ENCODE measurements around the gene MYO5A. TPM values are rescaled to one million over a fixed set of nuclear protein-coding genes. Genes with fewer than 3 reads are reported as not detected.
A peak's percentile ranks its signal among the peaks of the same experiment; 100 is the strongest.

MYO5A gene
- total RNA-seq, 1 donor from 2014 or later: 31.2 TPM

- no peaks in the 10 kb centered on the region for H3K9me3 ChIP-seq
- intact Hi-C loops (cut with DNase I): no loop called here
- TF ChIP-seq POLR2AphosphoS5 (IDR thresholded peaks at IDR 0.05; ENCODE audit: insufficient read depth in 1 of 2, low read depth in 1 of 2) (no peak), POLR2A (IDR thresholded peaks at IDR 0.05) (no peak)
- TF ChIP-seq, protein P1, sequence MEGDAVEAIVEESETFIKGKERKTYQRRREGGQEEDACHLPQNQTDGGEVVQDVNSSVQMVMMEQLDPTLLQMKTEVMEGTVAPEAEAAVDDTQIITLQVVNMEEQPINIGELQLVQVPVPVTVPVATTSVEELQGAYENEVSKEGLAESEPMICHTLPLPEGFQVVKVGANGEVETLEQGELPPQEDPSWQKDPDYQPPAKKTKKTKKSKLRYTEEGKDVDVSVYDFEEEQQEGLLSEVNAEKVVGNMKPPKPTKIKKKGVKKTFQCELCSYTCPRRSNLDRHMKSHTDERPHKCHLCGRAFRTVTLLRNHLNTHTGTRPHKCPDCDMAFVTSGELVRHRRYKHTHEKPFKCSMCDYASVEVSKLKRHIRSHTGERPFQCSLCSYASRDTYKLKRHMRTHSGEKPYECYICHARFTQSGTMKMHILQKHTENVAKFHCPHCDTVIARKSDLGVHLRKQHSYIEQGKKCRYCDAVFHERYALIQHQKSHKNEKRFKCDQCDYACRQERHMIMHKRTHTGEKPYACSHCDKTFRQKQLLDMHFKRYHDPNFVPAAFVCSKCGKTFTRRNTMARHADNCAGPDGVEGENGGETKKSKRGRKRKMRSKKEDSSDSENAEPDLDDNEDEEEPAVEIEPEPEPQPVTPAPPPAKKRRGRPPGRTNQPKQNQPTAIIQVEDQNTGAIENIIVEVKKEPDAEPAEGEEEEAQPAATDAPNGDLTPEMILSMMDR (IDR thresholded peaks at IDR 0.05): no peak
- no peak overlapping the region for H3K27ac ChIP-seq
- H3K27me3 ChIP-seq: no peaks in the 10 kb centered on the region
- H3K4me3 ChIP-seq: no peak overlapping the region
- DNase-seq (ENCODE audit: extremely low spot score in 2 of 2): no peak
- no peaks in the 10 kb centered on the region for H3K36me3 ChIP-seq
- H3K4me1 ChIP-seq: peaks cover 42% of the 10 kb centered on the region
Measured at GRCh38 chr15:52485290-52485689, 43.4 kb downstream of the MYO5A start.

DNA sequence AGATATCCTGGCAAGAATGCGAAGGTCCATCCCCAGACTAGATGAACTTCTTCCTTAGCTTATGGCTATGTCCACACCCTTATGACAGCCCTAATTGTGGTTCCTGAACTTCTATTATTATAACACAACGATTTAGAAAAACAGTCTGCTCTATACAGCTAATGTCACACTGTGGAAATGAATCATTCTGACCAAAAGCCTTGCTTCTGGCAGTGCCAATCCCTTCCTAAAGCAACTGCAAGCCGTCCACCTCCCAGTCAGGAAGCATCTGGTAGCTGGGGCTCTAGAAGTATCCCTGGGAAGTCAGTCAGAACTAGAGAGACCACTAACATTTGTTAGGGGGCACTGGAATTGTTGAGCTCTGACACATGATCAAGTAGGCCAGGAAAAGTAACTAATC lies 45.0 kb downstream of the MYO5A start:
- peaks cover 37% of the 10 kb centered on the region for H3K4me1 ChIP-seq
- no peak overlapping the region for H3K4me3 ChIP-seq
- no peak for DNase-seq (ENCODE audit: extremely low spot score in 2 of 2)
- no peak for TF ChIP-seq POLR2A (IDR thresholded peaks at IDR 0.05)
- TF ChIP-seq, protein P1 (IDR thresholded peaks at IDR 0.05): no peak
- no peak for TF ChIP-seq POLR2AphosphoS5 (IDR thresholded peaks at IDR 0.05; ENCODE audit: insufficient read depth in 1 of 2, low read depth in 1 of 2)
- intact Hi-C loops (cut with DNase I): no loop called here
- peak overlapping the region; percentile 4 for H3K27ac ChIP-seq
- no peaks in the 10 kb centered on the region for H3K9me3 ChIP-seq
- no peaks in the 10 kb centered on the region for H3K36me3 ChIP-seq
- H3K27me3 ChIP-seq: no peaks in the 10 kb centered on the region

GRCh38 chr15:52481915-52482314 lies 46.8 kb downstream of the MYO5A start:
- DNase-seq (ENCODE audit: extremely low spot score in 2 of 2): no peak
- Histone ChIP-seq H3K4me3 (no peak overlapping the region), H3K36me3 (no peaks in the 10 kb centered on the region), H3K27ac (no peak overlapping the region), H3K4me1 (peaks cover 27% of the 10 kb centered on the region), H3K9me3 (no peaks in the 10 kb centered on the region), H3K27me3 (no peaks in the 10 kb centered on the region)
- TF ChIP-seq POLR2AphosphoS5 (IDR thresholded peaks at IDR 0.05; ENCODE audit: insufficient read depth in 1 of 2, low read depth in 1 of 2): no peak
- TF ChIP-seq, protein P1 (IDR thresholded peaks at IDR 0.05): no peak
- no peak for TF ChIP-seq POLR2A (IDR thresholded peaks at IDR 0.05)
- intact Hi-C loops (cut with DNase I): no loop called here

GRCh38 chr15:52480990-52481389 lies 47.7 kb downstream of the MYO5A start:
- H3K4me3 ChIP-seq: no peak overlapping the region
- TF ChIP-seq POLR2AphosphoS5 (IDR thresholded peaks at IDR 0.05; ENCODE audit: insufficient read depth in 1 of 2, low read depth in 1 of 2) (no peak), POLR2A (IDR thresholded peaks at IDR 0.05) (no peak)
- TF ChIP-seq, protein P1 (IDR thresholded peaks at IDR 0.05): no peak
- intact Hi-C loops (cut with DNase I): no loop called here
- no peaks in the 10 kb centered on the region for H3K36me3 ChIP-seq
- no peaks in the 10 kb centered on the region for H3K9me3 ChIP-seq
- DNase-seq (ENCODE audit: extremely low spot score in 2 of 2): no peak
- peaks cover 18% of the 10 kb centered on the region for H3K4me1 ChIP-seq
- no peaks in the 10 kb centered on the region for H3K27me3 ChIP-seq
- no peak overlapping the region for H3K27ac ChIP-seq

DNA sequence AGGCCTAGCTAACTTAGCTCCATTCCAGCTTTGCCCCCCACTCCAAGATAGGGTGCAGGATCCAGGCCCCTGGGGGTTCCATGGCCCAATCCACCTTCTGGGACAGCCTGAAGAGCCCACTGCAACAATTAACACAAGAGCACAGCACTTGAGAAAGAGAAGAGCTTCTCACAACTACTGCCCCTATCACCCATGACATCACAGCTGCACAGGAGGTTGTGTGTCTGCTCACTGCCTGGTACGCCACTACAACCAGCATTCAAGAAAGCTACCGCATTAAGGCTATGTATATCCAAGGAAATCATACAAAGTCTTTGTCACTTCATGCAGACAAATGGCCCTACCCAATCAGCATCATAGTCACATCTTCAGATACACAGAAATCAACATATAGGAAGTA lies 62.0 kb downstream of the MYO5A start:
- intact Hi-C loops (cut with DNase I): no loop called here
- Histone ChIP-seq H3K4me1 (peaks cover 9% of the 10 kb centered on the region), H3K27ac (no peak overlapping the region), H3K4me3 (no peak overlapping the region), H3K36me3 (no peaks in the 10 kb centered on the region), H3K9me3 (no peaks in the 10 kb centered on the region), H3K27me3 (no peaks in the 10 kb centered on the region)
- TF ChIP-seq POLR2AphosphoS5 (IDR thresholded peaks at IDR 0.05; ENCODE audit: insufficient read depth in 1 of 2, low read depth in 1 of 2) (no peak), POLR2A (IDR thresholded peaks at IDR 0.05) (no peak)
- TF ChIP-seq, protein P1 (IDR thresholded peaks at IDR 0.05): no peak
- DNase-seq (ENCODE audit: extremely low spot score in 2 of 2): no peak
